Activated CD4-positive, alpha-beta T cell treated with anti-CD3 and anti-CD28 coated beads, Interleukin-2, amount 50 U/mL, for 1 hour (primary cell): ENCODE measurements around the gene C21orf91.
"Not testable (repeated sequence)": the region's sequence is repeated elsewhere in the genome, so short reads cannot be mapped to it uniquely, and the experiment has no call there.

Experiments used
- DNase-seq: peaks from one replicate; pipeline ENCODE4 v3.0.0-alpha.2; 2020

Gene C21orf91

DNA sequence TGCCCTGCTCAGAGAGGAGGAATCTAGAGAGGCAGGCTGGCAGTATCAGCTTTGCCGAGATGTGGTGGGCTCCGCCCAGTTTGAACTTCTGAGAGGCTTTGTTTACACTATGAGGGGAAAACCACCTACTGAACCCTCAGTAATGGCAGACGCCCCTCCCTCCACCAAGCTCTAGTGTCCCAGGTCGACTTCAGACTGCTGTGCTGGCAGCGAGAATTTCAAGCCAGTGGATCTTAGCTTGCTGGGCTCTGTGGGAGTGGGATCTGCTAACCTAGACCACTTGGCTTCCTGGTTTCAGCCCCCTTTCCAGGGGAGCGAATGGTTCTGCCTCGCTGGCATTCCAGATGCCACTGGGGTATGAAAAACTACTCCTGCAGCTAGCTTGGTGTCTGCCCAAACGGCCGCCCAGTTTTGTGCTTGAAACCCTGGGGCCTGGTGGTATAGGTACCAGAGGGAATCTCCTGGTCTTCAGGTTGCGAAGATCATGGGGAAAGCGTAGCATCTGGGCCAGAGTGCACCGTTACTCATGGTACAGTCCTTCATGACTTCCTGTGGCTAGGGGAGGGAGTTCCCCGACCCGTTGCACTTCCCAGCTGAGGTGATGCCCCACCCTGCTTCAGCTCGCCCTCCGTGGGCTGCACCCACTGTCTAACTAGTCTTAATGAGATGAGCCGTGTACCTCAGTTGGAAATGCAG lies 43.6 kb downstream of the C21orf91 start:
- DNase-seq: peak; percentile 47

DNA sequence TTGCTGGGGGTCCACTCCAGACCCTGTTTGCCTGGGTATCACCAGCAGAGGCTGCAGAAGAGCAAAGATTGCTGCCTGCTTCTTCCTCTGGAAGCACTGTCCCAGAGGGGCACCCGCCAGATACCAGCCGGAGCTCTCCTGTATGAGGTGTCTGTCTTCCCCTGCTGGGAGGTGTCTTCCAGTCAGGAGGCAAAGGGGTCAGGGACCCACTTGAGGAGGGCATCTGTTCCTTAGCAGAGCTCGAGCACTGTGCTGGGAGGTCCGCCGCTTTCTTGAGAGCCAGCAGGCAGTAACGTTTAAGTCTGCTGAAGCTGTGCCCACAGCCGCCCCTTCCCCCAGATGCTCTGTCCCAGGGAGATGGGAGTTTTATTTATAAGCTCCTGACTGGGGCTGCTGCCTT lies 44.1 kb downstream of the C21orf91 start:
- DNase-seq: not testable (repeated sequence)

DNA sequence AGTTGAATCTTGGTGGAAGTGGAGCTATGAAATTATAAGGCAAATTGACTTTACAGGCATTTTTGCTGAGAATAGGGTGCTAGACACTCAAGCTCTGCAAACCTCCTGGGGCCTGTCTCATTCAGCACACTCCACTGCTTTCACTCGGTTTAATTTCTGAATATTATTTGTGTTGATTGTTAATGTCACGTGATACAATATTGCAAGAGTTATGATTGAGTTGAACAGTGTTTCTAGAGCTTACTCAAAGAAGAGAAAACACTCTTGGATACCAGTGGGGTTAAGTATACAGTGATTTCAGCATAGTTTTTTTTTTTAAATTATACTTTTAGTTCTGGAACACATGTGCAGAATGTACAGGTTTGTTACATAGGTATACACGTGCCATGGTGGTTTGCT lies 49.7 kb downstream of the C21orf91 start:
- DNase-seq: no peak

DNA sequence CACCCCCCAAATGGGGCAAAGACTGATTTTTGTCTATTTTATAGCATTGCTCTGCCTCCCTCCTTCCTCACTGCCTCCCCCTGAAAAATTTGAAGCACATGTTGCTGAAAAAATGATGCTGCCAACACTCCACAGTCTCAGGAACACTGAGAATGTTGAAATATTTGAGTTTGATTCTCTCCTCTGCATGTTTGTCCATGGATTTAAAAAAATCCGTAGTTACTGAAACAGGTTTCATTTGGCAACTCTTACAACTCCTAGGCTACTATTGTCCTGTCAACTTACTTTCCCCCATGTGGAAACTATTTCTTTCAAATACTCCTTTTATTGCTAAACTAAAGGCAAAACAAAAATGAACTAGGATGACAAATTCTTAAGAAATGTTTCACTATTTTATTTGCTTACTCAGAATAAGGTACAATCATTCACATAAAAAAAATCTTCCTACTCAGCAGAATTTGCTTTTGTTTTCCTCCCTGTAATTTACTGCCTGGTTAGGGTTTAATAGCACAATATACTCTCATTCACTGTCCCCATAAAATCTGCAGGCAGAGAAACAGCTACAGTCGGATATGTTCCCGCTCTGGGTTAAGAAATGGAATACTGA lies 50.2 kb downstream of the C21orf91 start:
- no peak for DNase-seq

- no peak for DNase-seq
Observed at GRCh38 chr21:17765207-17765606, 53.9 kb downstream of the C21orf91 start.

DNA sequence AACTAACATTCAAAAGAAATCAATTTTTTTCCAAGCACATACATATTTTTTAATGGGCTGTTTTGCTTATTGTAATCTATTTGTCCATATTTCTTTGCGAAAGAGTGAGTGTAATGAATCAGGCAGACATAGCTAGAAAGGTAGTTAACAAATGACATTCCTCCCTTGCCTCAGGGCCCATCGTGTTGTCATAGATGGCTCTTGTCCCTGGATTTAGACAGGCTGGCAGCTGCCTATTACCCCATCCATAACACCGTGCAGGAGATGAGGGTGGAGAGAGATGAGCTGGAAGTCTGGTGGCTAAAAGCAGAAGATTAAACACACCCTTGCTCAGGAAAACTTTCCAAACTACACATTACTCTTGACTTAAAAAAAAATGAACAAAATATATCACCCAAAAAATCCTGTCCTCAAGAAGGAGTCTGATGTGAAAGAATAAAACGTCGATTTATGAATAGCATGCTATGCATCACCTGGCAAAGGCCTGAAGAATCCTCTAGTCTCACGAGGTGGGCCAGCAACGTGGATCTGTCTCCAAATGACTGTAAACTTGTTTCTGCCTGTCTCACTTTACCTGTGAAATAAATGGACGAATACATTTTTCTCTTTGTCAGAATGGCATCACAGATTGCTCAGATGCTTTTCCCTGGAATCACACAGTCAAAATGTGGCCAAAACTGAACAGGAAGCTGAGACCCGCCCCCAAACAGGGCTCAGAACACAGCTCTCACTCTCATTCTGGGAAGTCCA lies 55.7 kb downstream of the C21orf91 start:
- DNase-seq: no peak

GRCh38 chr21:17759511-17760178 lies 59.5 kb downstream of the C21orf91 start:
- no peak for DNase-seq

DNA sequence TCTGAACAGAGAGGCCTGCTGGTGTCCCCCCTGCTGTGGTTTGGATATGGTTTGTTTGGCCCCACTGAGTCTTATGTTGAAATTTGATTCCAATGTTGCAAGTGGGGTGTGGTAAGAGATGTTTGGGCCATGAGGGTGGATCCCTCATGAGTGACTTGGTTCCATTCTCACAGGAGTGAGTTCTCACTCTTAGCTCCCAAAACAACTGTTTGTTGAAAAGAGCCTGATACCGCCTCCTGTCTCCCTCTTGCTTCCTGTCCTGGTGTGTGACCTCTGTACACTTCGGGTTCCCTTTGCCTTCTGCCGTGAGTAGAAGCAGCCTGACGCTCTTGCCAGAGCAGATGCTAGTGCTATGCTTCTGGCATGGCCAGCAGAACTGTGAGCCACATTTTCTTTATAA lies 60.5 kb downstream of the C21orf91 start:
- DNase-seq: no peak

DNA sequence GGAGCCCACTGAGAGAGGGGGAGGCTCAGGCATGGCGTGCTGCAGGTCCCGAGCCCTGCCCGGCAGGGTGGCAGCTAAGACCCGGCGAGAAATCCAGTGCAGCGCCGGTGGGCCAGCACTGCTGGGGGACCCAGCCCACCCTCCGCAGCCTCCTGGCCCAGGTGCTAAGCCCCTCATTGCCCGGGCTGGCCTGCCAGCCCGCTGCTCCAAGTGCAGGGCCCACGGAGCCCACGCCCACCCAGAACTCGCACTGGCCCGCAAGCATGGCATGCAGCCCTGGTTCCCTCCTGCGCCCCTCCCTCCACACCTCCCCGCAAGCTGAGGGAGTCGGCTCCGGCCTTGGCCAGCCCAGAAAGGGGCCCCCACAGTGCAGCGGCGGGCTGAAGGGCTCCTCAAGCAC lies 61.5 kb downstream of the C21orf91 start:
- DNase-seq: no peak

DNA sequence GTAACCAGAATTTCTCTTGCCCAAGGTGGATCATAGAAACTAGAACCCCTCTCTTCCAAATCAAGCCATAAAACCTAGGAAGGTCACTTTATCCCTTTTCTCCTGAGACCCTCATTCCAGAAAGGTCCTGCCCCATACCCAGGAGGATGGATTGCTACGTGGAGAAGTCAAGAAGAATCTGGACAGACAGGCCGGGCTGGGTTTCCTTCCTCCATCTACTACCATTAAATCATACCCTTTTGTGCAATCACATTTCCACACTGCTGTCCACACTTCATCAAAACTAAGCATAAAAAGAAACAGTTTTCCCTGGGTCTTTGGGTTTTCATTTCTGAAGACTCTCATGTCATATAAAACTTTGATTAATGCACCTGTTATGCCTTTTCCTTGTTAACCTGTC lies 65.4 kb downstream of the C21orf91 start:
- DNase-seq: no peak

- DNase-seq: no peak
Observed at GRCh38 chr21:17752171-17752570, 67.0 kb downstream of the C21orf91 start.

DNA sequence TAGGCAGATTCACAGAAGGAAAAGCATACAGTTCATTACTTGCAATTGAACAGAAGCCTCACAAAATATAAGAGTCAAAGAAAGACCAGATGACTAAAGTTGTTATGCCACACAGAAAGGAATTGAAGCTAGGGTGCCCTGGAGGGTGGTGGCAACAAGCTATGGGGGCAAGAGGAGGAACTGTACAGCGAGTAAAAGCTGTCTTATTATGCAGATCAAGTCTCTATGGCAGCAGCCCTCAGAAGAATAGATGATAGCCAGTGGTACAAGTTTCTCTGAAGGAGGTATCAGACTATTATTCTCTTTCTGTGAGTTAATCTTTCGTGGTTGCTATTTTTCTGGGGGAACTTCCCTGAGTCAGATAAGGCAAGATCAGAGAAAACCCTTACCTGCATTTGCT lies 72.2 kb downstream of the C21orf91 start:
- no peak for DNase-seq

GRCh38 chr21:17745086-17745485 lies 74.1 kb downstream of the C21orf91 start:
- DNase-seq: no peak

DNA sequence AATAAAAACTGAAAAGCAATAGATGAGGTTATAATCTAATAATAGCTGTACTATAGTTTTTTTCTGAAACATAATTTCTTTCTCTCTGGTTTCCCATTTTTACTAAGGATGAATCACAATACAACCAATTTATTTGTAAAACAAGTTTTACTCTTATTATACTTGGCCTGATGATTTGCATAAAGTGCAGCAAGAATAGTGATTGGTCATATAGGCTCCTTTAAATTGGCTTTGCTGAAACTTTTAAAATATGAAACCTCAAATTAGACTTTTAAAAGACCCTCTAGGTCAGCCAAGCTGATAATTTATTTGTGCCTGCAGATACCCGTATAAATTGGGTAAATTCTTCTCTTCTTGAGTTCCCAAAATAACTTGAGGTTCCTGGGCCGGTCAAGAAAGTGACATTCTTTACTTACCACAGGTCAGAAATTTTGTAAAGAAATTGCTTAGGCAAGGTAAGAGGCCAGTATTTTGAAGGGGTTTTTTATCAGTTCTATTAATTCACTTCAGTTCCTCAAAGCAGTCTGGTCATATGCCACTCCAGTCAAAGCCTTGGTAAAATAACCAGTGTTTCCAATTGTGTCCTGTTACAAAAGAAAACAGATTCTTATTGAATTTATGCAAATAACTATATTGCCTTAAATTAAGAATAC lies 76.1 kb downstream of the C21orf91 start:
- DNase-seq: no peak

- no peak for DNase-seq
Observed at GRCh38 chr21:17742181-17742580, 77.0 kb downstream of the C21orf91 start.
